H1 (cell line): ENCODE results near the gene KIF21A. TPM values are rescaled to one million over a fixed set of nuclear protein-coding genes. Genes with fewer than 3 reads are reported as not detected.

ENCODE experiments used
- SP4 ChIP-seq: IDR thresholded peaks from 2 replicates; pipeline ENCODE4 v1.6.1; 2012; ENCODE audit warnings: low read length, inconsistent platforms
- polyA plus RNA-seq, 7 experiments: library from polyadenylated mRNA; depleted of rRNA in 3 of 7; stranded (reverse) in 5 of 7; unstranded in 2 of 7; fragments of >200 nt in 5 of 7; fragments of 200-250 nt in 2 of 7; gene quantifications; 1 replicate in 5 of 7; 2 replicates in 1 of 7; 4 replicates in 1 of 7; pipeline versions ENCODE4 v1.2.1 to v1.2.3, GENCODE V29; 2011 to 2013; ENCODE audit warnings: missing spikeins in 2 of 7, mixed read lengths in 2 of 7
- total RNA-seq: library from RNA; stranded (reverse); fragmentation: NEBNext Ultra II Directional; extraction: Animal tissue kit (Norgen Biotek cat#: 25700); gene quantifications from 2 replicates; pipeline ENCODE4 v1.2.1, GENCODE V29; 2021
- TF ChIP-seq, protein P1 (sequence below): IDR thresholded peaks from 2 replicates; pipeline ENCODE4 v1.6.1; 2011; ENCODE audit warnings: low read depth, mild to moderate bottlenecking, low read length; ENCODE audit not compliant: insufficient read depth

Gene KIF21A
- total and polyA plus RNA-seq, 2 of the 8 experiments (the other 6 are each of a cell fraction or from before 2014, with no cell fraction given): 10.0 to 26.0 TPM

DNA sequence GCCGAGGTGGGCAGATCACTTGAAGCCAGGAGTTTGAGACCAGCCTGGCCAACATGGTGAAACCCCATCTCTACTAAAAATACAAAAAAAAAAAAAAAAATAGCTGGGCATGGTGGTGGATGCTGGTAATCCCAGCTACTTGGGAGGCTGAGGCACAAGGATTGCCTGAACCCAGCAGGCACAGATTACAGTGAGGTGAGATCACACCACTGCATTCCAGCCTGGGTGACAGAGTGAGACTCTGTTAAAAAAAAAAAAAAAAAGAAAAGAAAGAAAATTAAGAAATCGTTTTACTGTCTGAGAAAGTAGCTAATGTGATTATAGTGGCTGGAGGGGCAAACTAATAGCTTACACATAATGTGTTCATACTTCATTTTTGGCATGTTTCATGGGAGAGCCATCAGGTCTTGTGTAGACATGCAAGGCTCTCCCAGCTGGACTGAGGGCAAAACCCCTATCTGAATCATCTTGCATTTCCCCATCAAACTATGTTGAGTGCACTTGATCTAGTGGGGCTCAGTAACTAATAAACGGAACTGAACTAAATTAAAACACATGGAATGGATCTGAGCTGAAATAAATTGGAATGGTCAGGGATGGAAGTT lies 16.2 kb downstream of the KIF21A start (continued):
- TF ChIP-seq, protein P1, sequence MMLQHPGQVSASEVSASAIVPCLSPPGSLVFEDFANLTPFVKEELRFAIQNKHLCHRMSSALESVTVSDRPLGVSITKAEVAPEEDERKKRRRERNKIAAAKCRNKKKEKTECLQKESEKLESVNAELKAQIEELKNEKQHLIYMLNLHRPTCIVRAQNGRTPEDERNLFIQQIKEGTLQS: no peak
- no peak for TF ChIP-seq SP4
